22Rv1 (cell line): ENCODE data around the gene UBALD1.

Experiments
- ZFX ChIP-seq: fragments of 450-650 bp; IDR thresholded peaks from 2 replicates; pipeline ENCODE4 v1.6.1; 2017; ENCODE audit warnings: antibody characterized with exemption, borderline replicate concordance
- TF ChIP-seq, protein P1 (sequence below): fragments of 450-650 bp; IDR thresholded peaks from 2 replicates; pipeline ENCODE4 v1.5.1; 2017; ENCODE audit warnings: mild to moderate bottlenecking

DNA sequence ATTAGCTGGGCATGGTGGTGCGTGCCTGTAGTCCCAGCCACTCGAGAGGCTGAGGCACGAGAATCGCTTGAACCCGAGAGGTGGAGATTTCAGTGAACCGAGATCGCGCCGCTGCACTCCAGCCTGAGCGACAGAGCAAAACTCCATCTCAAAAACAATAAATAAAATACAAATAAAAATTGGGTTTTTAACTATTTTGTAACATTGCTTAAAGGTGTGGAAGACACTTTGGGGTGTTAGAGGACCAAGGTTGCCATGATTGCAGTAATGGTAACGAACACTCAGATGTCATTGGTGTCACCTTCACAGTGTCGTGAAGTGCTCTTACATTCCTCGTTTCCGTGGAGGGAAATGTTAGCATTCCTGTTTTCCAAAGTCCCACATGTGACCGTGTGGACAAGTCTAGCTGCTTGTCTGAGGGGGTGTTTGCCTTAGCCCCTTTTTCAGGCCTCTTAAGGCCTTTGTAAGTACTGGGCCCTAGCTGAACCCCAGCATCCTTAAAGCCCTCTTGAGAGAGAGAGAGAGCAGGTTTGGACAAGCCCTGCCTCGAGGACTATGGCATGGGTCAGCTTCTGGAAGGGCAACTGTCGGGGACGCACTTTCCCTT is 49.9 kb downstream of the UBALD1 start:
- TF ChIP-seq, protein P1, sequence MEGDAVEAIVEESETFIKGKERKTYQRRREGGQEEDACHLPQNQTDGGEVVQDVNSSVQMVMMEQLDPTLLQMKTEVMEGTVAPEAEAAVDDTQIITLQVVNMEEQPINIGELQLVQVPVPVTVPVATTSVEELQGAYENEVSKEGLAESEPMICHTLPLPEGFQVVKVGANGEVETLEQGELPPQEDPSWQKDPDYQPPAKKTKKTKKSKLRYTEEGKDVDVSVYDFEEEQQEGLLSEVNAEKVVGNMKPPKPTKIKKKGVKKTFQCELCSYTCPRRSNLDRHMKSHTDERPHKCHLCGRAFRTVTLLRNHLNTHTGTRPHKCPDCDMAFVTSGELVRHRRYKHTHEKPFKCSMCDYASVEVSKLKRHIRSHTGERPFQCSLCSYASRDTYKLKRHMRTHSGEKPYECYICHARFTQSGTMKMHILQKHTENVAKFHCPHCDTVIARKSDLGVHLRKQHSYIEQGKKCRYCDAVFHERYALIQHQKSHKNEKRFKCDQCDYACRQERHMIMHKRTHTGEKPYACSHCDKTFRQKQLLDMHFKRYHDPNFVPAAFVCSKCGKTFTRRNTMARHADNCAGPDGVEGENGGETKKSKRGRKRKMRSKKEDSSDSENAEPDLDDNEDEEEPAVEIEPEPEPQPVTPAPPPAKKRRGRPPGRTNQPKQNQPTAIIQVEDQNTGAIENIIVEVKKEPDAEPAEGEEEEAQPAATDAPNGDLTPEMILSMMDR: no peak
- no peak for TF ChIP-seq ZFX
